Adrenal gland (tissue), 5 donors: Measurements from ENCODE around the gene KCNAB1.

ENCODE experiments used
- CTCF ChIP-seq, 6 experiments: fragments of 450-650 bp in 4 of 6; fragments of 200-600 bp in 2 of 6; sonication (generic) in 1 of 6; IDR thresholded peaks; 1 replicate in 5 of 6; 2 replicates in 1 of 6; pipeline versions ENCODE4 v1.5.1 to v1.8.0; 2016 to 2021; ENCODE audit warnings: antibody characterized with exemption in 6 of 6, mild to moderate bottlenecking in 2 of 6, moderate library complexity in 1 of 6
- POLR2A ChIP-seq, 2 donors: fragments of 450-650 bp; IDR thresholded peaks; one replicate each; pipeline ENCODE4 v1.6.1; 2017; ENCODE audit warnings: antibody characterized with exemption in 2 of 2, mild to moderate bottlenecking in 2 of 2, moderate library complexity in 1 of 2
- donor health status: DM: no; HTN: no; CAD: no.

- no peak for TF ChIP-seq CTCF (IDR thresholded peaks at IDR 0.05)
- no peak for TF ChIP-seq POLR2A (IDR thresholded peaks at IDR 0.05)
These were observed 10.9 kb downstream of the KCNAB1 start for GRCh38 chr3:156131241-156131640.
